NB4 (cell line): ENCODE results near the gene TRA2A.

ENCODE experiments used
- CTCF ChIP-seq: IDR thresholded peaks from one replicate; pipeline ENCODE4 v1.5.1; 2012; ENCODE audit warnings: low read depth, low read length
- MAX ChIP-seq: IDR thresholded peaks from 2 replicates; pipeline ENCODE4 v1.6.1; 2011; ENCODE audit warnings: low read depth, low read length
- MYC ChIP-seq: IDR thresholded peaks from 2 replicates; pipeline ENCODE4 v1.6.1; 2011; ENCODE audit warnings: low read depth, low read length
- POLR2A ChIP-seq: IDR thresholded peaks from 2 replicates; pipeline ENCODE4 v1.6.1; 2011; ENCODE audit warnings: mild to moderate bottlenecking; ENCODE audit not compliant: insufficient read length; ENCODE audit errors: extremely low read depth

GRCh38 chr7:23482686-23483085, 49.1 kb downstream of the TRA2A start:
- no peak for TF ChIP-seq MAX
- no peak for TF ChIP-seq CTCF
- TF ChIP-seq POLR2A, result no peak
- TF ChIP-seq MYC, result no peak
